A549 (cell line): ENCODE data around the gene NOBOX. TPM values are rescaled to one million over a fixed set of nuclear protein-coding genes. Genes with fewer than 3 reads are reported as not detected.

ENCODE experiments used
- ATAC-seq, 2 experiments: fragments of 200-7000 bp in 1 of 2; fragments of >200 bp in 1 of 2; cut with Nextera tagmentation in 1 of 2; cut with Tn5 transposase in 1 of 2; 3 replicates each; pipeline versions ENCODE4 v1.8.0 to v1.9.1; 2018 to 2020; ENCODE audit warnings: mild to moderate bottlenecking in 1 of 2, moderate library complexity in 1 of 2
- CTCF ChIA-PET: fragments of 300-600 bp; sonication (Branson Sonifier 250); formaldehyde crosslinking; extraction: SDS; loops from one replicate; lab custom pipeline; 2021; ENCODE audit warnings: antibody characterized with exemption, inconsistent platforms; lab: Yijun Ruan, JAX
- POLR2A ChIA-PET: fragments of 350-600 bp; formaldehyde crosslinking; extraction: SDS; loops from one replicate; lab custom pipeline; 2021; ENCODE audit warnings: antibody characterized with exemption, inconsistent platforms; lab: Yijun Ruan, JAX
- DNase-seq, 2 experiments: peaks; one replicate each; pipeline versions ENCODE4 v3.0.0 to v3.0.0-alpha.2; 2011 to 2016; ENCODE audit warnings: low read depth in 1 of 2, low spot score in 1 of 2
- FAIRE-seq: peaks from 2 replicates; lab custom pipeline; 2011; peaks lifted over from hg19 to GRCh38; lab: Jason Lieb, UNC
- H3K27ac ChIP-seq, 2 experiments: fragments of >200 bp; sonication (Bioruptor Twin); formaldehyde crosslinking; 3 replicates each; pipeline ENCODE4 v1.5.1; 2016 to 2017
- H3K4me1 ChIP-seq: fragments of >200 bp; sonication (Bioruptor Twin); formaldehyde crosslinking; 3 replicates; pipeline ENCODE4 v1.6.1; 2016
- H3K4me2 ChIP-seq: fragments of >200 bp; sonication (Bioruptor Twin); formaldehyde crosslinking; 3 replicates; pipeline ENCODE4 v1.6.1; 2016
- H3K4me3 ChIP-seq: fragments of >200 bp; sonication (Bioruptor Twin); formaldehyde crosslinking; 3 replicates; pipeline ENCODE4 v1.5.1; 2016
- H3K9me3 ChIP-seq: fragments of >200 bp; sonication (Bioruptor Twin); formaldehyde crosslinking; 3 replicates; pipeline ENCODE4 v1.6.1; 2016
- BHLHE40 ChIP-seq: IDR thresholded peaks from 2 replicates; pipeline ENCODE4 v1.6.1; 2012; ENCODE audit warnings: low read depth, low read length, inconsistent platforms
- CBX8 ChIP-seq: fragments of 200-600 bp; sonication (generic); IDR thresholded peaks from 2 replicates; pipeline ENCODE4 v1.6.1; 2016
- CHD2 ChIP-seq: fragments of 150-350 bp; IDR thresholded peaks from 2 replicates; pipeline ENCODE4 v1.6.1; 2014; ENCODE audit warnings: low read length; ENCODE audit not compliant: partially characterized antibody
- E2F6 ChIP-seq: IDR thresholded peaks from 2 replicates; pipeline ENCODE4 v1.6.1; 2012; ENCODE audit warnings: low read depth, borderline replicate concordance
- EHMT2 ChIP-seq: fragments of 200-600 bp; sonication (generic); IDR thresholded peaks from 2 replicates; pipeline ENCODE4 v1.6.1; 2016; ENCODE audit warnings: antibody characterized with exemption, low read depth, mild to moderate bottlenecking, moderate library complexity
- ELK1 ChIP-seq: fragments of 150-350 bp; IDR thresholded peaks from 2 replicates; pipeline ENCODE4 v1.6.1; 2014; ENCODE audit warnings: low read depth, mild to moderate bottlenecking, low read length
- ESRRA ChIP-seq: fragments of 150-350 bp; IDR thresholded peaks from 2 replicates; pipeline ENCODE4 v1.6.1; 2014; ENCODE audit warnings: mild to moderate bottlenecking, low read length, borderline replicate concordance
- FOSB ChIP-seq: fragments of 250-450 bp; sonication (Bioruptor Pico); IDR thresholded peaks from 2 replicates; pipeline ENCODE4 v1.5.0; 2020; ENCODE audit warnings: mild to moderate bottlenecking, moderate library complexity
- FOXS1 ChIP-seq: fragments of 250-450 bp; sonication (Bioruptor Pico); IDR thresholded peaks from 2 replicates; pipeline ENCODE4 v1.5.0; 2020; ENCODE audit warnings: mild to moderate bottlenecking, moderate library complexity
- HES2 ChIP-seq: fragments of >200 bp; sonication (Bioruptor Twin); formaldehyde crosslinking; IDR thresholded peaks from 2 replicates; pipeline ENCODE4 v1.6.1; 2016
- HEYL ChIP-seq: fragments of 250-450 bp; sonication (Bioruptor Pico); IDR thresholded peaks from 2 replicates; pipeline ENCODE4 v1.8.0; 2021; ENCODE audit warnings: mild to moderate bottlenecking, moderate library complexity
- JUN ChIP-seq, 2 experiments: fragments of >200 bp; sonication (Bioruptor Twin); formaldehyde crosslinking; IDR thresholded peaks; 2 replicates in 1 of 2; 3 replicates in 1 of 2; pipeline ENCODE4 v1.6.1; 2016 to 2017
- JUNB ChIP-seq: fragments of >200 bp; sonication (Bioruptor Twin); formaldehyde crosslinking; IDR thresholded peaks from 2 replicates; pipeline ENCODE4 v1.6.1; 2016
- MAZ ChIP-seq: fragments of 150-350 bp; IDR thresholded peaks from 2 replicates; pipeline ENCODE4 v1.6.1; 2014; ENCODE audit warnings: antibody characterized with exemption, low read depth, low read length, borderline replicate concordance
- NFE2L2 ChIP-seq: fragments of 150-350 bp; conservative IDR thresholded peaks from 2 replicates; pipeline ENCODE4 v1.6.1; 2014; ENCODE audit warnings: low read length
- NPAS2 ChIP-seq: fragments of 250-450 bp; sonication (Bioruptor Pico); IDR thresholded peaks from 2 replicates; pipeline ENCODE4 v1.8.0; 2022; ENCODE audit warnings: mild to moderate bottlenecking, moderate library complexity, borderline replicate concordance
- NR3C1 ChIP-seq: fragments of >200 bp; sonication (Bioruptor Twin); formaldehyde crosslinking; IDR thresholded peaks from 3 replicates; pipeline ENCODE4 v1.6.1; 2017
- PBX3 ChIP-seq: IDR thresholded peaks from 2 replicates; pipeline ENCODE4 v1.6.1; 2012
- RAD21 ChIP-seq, 2 experiments: fragments of >200 bp in 1 of 2; sonication (Bioruptor Twin) in 1 of 2; formaldehyde crosslinking in 1 of 2; IDR thresholded peaks in 1 of 2; conservative IDR thresholded peaks in 1 of 2; 2 replicates in 1 of 2; 3 replicates in 1 of 2; pipeline ENCODE4 v1.6.1; 2012 to 2018; ENCODE audit warnings: inconsistent platforms in 1 of 2
- REST ChIP-seq: fragments of 200-600 bp; sonication (generic); IDR thresholded peaks from 2 replicates; pipeline ENCODE4 v1.6.1; 2016; ENCODE audit warnings: antibody characterized with exemption, mild to moderate bottlenecking, moderate library complexity
- RNF2 ChIP-seq: fragments of 200-600 bp; sonication (generic); IDR thresholded peaks from 2 replicates; pipeline ENCODE4 v1.6.1; 2016; ENCODE audit warnings: low read depth, mild to moderate bottlenecking, antibody characterized with exemption, moderate library complexity, borderline replicate concordance
- SMC3 ChIP-seq: fragments of >200 bp; sonication (Bioruptor Twin); formaldehyde crosslinking; IDR thresholded peaks from 3 replicates; pipeline ENCODE4 v1.6.1; 2018; ENCODE audit warnings: inconsistent platforms
- TP53 ChIP-seq: fragments of 250-450 bp; sonication (Bioruptor Pico); IDR thresholded peaks from 2 replicates; pipeline ENCODE4 v1.5.0; 2021; ENCODE audit warnings: mild to moderate bottlenecking, moderate library complexity
- USF2 ChIP-seq: fragments of 450-650 bp; IDR thresholded peaks from 2 replicates; pipeline ENCODE4 v1.6.1; 2014; ENCODE audit warnings: antibody characterized with exemption
- ZC3H11A ChIP-seq: fragments of 450-650 bp; IDR thresholded peaks from 2 replicates; pipeline ENCODE4 v1.6.1; 2014; ENCODE audit warnings: antibody characterized with exemption, mild to moderate bottlenecking
- ZFP36 ChIP-seq: fragments of 450-650 bp; IDR thresholded peaks from 2 replicates; pipeline ENCODE4 v1.6.1; 2014; ENCODE audit warnings: borderline replicate concordance; ENCODE audit not compliant: partially characterized antibody
- ZSCAN20 ChIP-seq: fragments of 250-450 bp; sonication (Bioruptor Pico); IDR thresholded peaks from 2 replicates; pipeline ENCODE4 v1.8.0; 2022; ENCODE audit warnings: mild to moderate bottlenecking, moderate library complexity
- WGBS: methylation state at CpG from one replicate; pipeline ENCODE4 v1.1.6; 2017; ENCODE audit errors: missing lambda C conversion rate; 5-methylcytosine and 5-hydroxymethylcytosine counted together
- polyA plus RNA-seq, 4 experiments: library from polyadenylated mRNA; depleted of rRNA in 3 of 4; stranded (reverse); fragments of >200 nt; fragmentation: RNase III in 1 of 4; extraction: RNeasy Plus Mini Kit Qiagen cat#74134 plus additional on column Dnase treatment in 1 of 4; gene quantifications; 2 replicates in 3 of 4; 3 replicates in 1 of 4; pipeline ENCODE4 v1.2.3, GENCODE V29; 2011 to 2017

NOBOX gene
- polyA plus RNA-seq, 2 of the 4 experiments (the other 2 are of a cell fraction): not detected

GRCh38 chr7:144390481-144390880 lies 13.0 kb downstream of the NOBOX start:
- POLR2A ChIA-PET: no interaction called here
- TF ChIP-seq PBX3: no peak
- no peak for TF ChIP-seq TP53 (CRISPR knock-in tag)
- TF ChIP-seq BHLHE40: no peak
- TF ChIP-seq ZC3H11A: no peak
- TF ChIP-seq E2F6: no peak
- no peak for TF ChIP-seq EHMT2
- TF ChIP-seq RAD21 (conservative IDR thresholded peaks at IDR 0.05 in 1 of 2, IDR thresholded peaks at IDR 0.05 in 1 of 2): no peak
- TF ChIP-seq NR3C1: no peak
- no peak for TF ChIP-seq JUNB
- TF ChIP-seq CBX8: no peak
- TF ChIP-seq NFE2L2: no peak
- no peak for TF ChIP-seq ZFP36
- no peak for TF ChIP-seq ZSCAN20
- CTCF ChIA-PET: interaction anchor here (1.1 to 2.5 kb wide), 5 partner anchors 10 to 48 kb away, joined by 4 to 15 read pairs (median 9); no protein-coding TSS in a partner anchor
- Histone ChIP-seq H3K4me1 (peaks cover 6% of the 10 kb centered on the region; the same call in 2 of the 3 replicates), H3K4me2 (no peak overlapping the region), H3K27ac (no peak overlapping the region), H3K4me3 (no peak overlapping the region), H3K9me3 (no peaks in the 10 kb centered on the region)
- FAIRE-seq (no peak), DNase-seq (no peak), ATAC-seq (no peak)
- WGBS: 66% methylated on average over 7 of the region's 7 CpGs

GRCh38 chr7:144388950-144389349 lies 14.5 kb downstream of the NOBOX start:
- WGBS: 69% methylated on average over 5 of the region's 5 CpGs
- Histone ChIP-seq H3K27ac (no peak overlapping the region), H3K4me3 (no peak overlapping the region), H3K9me3 (no peaks in the 10 kb centered on the region), H3K4me2 (no peak overlapping the region), H3K4me1 (peaks cover 21% of the 10 kb centered on the region)
- no peak for FAIRE-seq
- no peak for DNase-seq
- ChIA-PET POLR2A (no interaction called here), CTCF (no interaction called here)
- no peak for TF ChIP-seq USF2
- TF ChIP-seq CHD2: no peak
- TF ChIP-seq NPAS2 (CRISPR knock-in tag): no peak
- TF ChIP-seq FOSB (CRISPR knock-in tag): no peak
- TF ChIP-seq HEYL (CRISPR knock-in tag): no peak
- no peak for TF ChIP-seq RNF2
- ATAC-seq: no peak

- DNase-seq: no peak
- ChIA-PET POLR2A (no interaction called here), CTCF (interaction anchor here (1.4 kb wide), 1 partner anchor 11 kb away, joined by 4 read pairs; no protein-coding TSS in a partner anchor)
- ATAC-seq: no peak
- H3K27ac ChIP-seq: no peak overlapping the region
- TF ChIP-seq SMC3 (no peak), ZFP36 (no peak), JUN (IDR thresholded peaks at IDR 0.05) (no peak), NR3C1 (no peak), JUNB (no peak), CBX8 (no peak), MAZ (no peak), HES2 (no peak), RAD21 (conservative IDR thresholded peaks at IDR 0.05 in 1 of 2, IDR thresholded peaks at IDR 0.05 in 1 of 2) (no peak), FOXS1 (CRISPR knock-in tag) (no peak), ESRRA (no peak), ELK1 (no peak), REST (no peak)
- no peaks in the 10 kb centered on the region for H3K9me3 ChIP-seq
- H3K4me2 ChIP-seq: no peak overlapping the region
- FAIRE-seq: no peak
- H3K4me3 ChIP-seq: no peak overlapping the region
- peaks cover 27% of the 10 kb centered on the region for H3K4me1 ChIP-seq
Measured at GRCh38 chr7:144386741-144387140, 16.8 kb downstream of the NOBOX start.
